KG1 (cell line): ENCODE data around the gene PEX14.

ENCODE experiments used
- DNase-seq: peaks from one replicate; lab custom pipeline; 2025; lab: John Stamatoyannopoulos, UW

PEX14 gene

DNA sequence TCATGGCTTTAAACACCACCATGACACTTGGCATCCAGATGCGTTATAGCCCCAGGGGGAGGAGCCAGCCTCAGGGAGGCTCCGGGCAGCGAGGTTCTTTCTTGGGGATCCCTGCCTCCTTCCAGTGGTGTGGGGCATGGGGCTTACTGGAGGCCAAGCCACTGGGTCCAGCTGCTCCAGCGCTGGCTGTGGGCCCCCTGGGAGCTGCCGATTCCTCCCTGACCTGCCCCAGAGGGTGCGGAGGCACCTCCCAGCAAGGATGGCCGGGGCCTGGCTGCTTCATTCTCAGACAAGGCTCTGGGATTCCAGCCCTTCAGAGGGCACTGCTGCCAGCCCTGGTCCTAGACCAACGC lies 159.3 kb downstream of the PEX14 start:
- no peak for DNase-seq

DNA sequence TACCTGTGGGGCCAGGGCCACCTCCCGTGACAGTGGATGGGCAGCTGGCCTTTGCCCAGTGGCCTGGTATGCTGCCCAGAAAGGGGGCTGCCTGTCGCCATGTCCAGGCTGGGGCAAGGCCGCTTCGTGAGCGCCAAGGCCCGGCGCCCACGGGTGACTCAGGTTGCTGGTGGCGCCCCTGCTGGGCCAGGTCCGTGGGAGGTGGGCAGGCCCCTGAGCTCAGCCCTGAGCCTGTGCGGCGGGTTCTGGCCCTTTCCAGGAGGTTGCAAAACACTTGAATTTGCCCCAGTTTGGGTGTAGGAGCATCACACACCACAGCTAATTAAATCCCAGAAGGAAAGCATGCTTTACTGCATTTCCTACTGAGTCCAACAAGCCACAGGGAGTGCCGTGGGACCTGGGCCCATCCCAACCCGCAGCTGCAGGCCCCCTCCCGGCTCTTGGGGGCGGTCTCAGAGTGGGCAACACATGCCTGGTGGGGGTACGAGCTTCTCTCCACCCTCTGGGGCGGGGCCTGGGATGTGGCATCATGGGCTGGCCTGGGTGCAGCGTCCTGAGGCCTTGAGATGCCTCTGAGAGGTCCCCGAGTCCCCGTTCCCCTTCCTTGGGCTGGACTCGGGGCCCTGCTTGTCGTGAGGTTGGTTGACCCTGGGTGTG lies 159.8 kb downstream of the PEX14 start:
- no peak for DNase-seq

DNA sequence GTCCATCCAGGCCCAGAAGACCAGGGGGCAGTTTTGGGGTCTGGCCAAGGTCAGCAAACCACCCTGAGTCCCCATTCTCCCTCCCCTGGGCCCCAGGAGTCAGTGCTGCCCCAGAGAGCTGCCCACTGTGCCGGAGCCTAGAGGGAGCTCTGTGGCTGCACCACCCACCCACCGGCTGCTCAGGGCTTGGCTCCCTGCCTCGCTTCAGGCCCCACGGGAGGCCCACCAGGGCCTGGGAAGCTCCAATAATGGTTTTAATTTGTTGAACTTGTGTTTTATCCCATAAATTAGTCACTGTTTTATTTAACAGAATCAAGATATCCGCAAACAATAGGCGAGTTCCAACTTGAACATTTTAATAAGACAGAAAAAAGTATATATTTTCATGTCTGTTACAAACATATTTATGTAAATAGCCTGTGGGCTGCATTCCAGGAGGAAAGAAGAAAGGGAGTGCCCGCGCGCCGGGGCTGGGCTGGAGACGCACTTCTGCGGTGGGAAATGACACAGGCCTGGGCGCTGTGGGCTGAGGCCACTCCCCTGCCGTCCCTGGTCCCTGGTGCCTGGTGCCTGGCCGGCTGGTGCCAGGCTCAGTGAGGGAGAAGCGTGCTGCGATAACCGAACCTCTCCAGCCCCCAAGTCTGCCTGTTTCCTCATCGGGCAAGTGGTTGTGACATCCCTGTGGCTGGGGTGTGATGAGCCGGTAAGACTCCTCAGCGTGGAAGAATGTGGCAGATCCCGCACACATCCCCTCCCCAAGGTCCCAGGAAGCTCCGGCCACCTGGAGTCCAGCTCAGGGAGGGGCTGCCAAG lies 160.5 kb downstream of the PEX14 start:
- no peak for DNase-seq

DNA sequence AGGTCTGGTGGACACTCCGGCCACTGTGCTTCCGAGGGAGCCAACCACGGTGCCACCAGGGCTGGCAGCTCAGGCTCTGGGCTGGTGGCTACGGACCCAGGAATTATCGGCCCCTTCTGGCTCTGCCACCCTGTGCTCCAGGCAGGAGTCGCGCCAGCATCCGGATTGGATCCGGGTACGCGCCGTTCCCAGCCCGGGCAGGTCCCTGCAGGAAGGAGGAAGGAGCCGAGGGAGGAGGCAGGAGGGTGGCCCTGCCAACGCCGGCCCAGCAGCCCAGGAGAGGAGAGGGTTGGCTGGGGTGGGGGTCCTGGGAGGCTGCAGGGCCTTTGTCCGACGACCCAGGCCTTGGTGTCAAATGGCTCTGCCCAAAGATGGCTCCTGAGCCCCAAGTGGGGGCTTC lies 161.2 kb downstream of the PEX14 start:
- DNase-seq = no peak

DNA sequence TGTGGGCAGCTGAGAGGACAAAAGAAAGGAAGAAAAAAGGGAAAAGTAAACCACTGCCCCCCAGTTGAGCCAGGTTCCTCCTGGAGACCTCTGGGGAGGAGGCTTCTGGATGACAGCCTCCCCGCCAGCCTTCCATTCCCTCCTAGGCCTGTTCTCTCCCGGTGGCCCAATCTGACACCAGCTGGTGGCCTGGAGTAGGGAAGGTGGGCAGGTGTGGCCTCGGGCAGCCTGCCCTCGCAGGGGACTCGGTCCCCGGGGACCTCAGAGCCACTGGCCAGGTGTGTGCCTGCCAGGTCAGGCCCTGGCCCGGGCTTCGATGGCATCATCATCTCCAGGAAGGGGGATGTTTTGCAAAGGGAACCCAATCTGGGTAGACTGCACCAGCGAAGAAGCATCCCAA lies 162.7 kb downstream of the PEX14 start:
- DNase-seq = no peak

DNA sequence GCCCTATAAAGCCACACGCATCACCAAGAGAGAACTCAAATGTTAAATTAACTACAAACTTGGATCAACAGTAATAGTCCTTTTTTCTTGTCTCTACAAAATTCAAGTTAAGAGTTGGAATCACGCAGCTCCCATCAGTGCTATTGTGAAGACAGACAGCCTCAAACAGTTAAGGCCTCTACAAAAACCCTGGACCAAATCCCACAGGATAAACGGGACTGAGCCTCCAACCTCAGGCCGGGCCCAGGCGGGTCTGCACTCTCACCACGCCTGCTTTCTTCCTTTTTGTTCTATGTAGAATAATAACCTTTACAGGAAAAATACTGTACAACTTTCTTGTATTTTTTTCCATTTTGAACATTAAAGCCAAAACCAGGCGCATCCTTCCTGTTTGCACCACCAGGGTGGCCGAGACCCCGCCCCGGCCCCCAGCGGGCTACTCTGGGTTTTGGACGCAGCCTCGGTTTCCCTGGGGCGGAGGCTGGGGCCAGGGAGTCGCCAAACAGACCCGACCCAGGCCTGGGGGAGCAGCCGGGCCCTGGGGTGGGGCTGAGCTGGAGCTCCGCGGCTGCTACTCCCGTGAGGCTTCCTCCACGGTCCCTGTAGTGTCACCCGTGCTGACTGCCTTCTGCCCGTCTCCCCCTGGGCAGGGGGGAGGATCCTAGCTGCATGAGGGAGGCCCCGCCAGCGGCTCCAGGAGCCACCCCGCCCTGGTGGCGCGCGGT lies 163.2 kb downstream of the PEX14 start:
- no peak for DNase-seq

DNA sequence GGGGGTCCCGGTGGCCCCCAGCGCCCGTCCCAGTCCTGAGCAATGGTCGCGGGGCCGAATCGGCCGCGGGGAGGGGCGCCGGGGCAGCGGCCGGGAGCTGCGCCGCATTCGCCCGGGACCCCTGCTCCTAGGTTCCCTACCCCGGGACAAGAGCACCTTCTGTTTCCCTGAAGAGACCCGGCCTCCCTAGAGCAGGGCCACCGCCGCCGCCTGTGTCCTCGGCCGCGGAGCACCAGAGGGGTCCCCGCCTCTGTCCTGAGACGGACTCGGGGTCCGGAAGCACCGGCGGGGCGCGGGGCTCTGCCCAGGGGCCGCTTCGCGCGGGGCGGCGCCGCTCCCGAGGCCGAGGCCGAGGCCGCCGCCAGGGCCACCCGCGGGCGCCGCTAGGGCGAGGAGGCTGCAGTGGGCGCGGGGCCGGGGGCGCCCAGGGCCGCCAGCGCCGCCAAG lies 163.8 kb downstream of the PEX14 start:
- DNase-seq = no peak

DNA sequence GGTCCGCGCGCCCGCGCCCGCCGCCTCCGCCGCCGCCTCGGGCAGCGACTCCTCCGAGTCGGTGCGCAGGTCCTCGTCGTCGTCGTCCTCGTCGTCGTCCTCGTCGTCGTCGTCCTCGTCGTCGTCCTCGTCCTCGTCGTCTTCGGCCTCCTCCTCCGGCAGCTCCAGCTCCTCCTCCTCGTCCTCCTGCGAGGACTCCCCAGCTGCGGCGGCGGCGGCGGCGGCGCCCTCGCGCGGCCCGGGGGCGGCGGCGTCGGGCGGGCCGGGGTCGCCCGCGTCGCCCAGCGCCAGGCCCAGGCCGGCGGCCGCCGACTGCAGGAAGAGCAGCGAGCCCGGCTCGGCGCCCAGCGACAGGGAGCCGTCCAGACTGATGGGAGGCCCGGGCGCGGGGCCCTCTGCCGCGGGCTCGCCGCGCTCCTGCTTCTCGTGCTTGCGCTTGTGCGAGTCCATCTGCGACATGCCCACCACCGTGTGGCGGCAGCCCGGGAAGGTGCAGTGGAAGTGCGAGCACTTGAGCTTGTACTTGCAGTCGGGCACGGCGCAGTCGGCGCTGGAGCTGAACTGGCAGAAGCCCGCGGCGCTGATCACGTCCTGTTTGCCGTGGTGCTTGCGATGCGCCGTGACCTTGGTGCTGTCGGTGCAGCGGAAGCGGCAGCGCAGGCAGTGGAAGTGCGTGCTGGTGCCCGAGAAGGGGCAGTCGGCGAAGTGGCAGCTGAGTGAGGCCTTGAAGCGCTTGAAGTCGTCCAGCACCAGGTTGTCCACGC lies 164.4 kb downstream of the PEX14 start:
- no peak for DNase-seq

DNA sequence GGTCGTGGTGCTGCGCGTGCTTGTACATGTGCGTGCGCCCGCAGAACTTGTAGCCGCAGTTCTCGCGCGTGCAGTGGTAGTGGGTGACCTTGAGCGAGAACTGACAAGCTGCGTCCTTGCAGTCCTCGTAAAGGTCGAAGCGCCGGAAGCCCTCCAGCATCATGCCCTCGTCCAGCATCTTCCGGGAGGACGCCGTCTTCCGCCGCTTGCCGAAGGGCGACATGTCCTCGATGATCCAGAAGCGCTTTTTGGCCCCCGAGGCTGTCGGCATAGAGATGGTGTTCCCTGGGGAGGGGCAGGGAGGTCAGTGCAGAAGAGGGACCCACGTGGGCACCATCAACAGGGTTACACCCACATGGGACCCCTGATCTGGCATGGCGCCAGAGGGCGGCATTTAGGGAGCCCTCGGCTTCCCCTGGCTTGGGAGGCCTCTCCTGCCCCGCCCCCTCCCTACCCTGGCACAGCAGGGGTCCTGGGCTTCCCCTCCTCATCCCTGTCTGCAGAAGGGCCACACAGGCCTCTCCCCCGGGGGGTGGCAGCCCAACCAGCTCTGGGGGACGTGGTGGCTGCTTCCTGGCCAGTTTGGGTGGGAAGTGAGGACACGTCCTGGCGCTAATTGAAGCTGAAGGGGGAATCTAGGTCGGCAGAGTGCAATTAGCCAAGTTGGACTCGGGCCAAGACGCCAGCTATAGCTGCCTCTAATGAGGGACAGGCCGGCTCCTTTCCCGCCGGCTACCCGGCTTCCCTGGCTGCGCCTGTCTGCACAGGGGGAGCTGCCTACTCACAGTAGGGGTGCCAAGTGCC lies 165.2 kb downstream of the PEX14 start:
- no peak for DNase-seq

DNA sequence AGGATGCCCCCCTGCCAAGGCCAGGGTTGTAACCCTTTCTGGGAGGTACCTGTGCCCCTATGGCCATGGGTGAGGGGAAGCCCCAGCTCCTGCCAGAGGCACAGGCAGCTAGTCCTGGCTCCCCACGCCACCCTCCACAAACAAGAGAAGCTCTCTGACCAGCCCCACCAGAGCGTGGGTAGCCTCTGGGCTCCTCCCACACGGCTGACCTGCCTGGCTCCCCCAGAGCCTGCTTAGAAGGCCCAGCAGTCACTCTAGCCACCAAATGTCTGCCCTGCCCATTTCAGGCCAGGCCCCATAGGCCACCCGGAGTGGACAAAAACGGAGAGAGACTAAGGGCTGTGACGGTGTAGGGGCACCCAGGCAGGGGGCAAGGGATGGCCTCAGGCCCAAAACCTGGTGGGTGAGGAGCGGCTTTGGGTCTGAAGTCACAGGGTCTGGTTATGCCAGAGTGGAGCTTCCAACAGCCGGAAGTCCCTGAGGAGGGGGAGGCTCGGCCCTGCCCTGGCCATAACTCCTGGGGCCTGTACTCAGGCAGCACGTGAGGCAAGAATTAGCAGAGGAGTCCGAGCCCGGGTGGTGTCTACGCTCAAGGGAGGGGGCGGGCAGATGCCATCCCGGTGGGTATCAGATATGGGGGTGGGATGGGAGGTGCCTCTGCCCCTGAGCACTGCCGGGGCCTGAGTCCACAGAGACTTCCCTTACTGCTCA lies 166.2 kb downstream of the PEX14 start:
- no peak for DNase-seq

DNA sequence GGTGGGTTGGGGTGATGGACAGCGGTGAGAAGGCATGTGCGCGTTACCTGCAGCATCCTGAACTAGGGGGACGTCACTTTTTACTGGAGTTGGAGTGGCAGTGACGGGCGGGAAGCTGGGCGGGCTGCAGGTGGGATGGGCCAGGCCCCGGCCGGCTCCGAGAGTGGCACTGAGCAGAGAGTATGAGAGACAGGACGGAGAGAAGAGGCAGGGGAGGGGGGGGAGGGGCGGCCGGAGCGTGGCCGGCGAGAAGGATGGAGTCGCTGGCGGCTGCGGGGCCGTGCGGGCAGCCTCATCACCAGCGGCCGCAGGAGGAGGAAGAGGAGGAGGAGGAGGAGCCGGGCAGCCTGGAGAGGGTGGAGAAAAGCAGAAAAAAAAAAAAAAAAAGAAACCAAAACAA lies 167.2 kb downstream of the PEX14 start:
- no peak for DNase-seq

DNA sequence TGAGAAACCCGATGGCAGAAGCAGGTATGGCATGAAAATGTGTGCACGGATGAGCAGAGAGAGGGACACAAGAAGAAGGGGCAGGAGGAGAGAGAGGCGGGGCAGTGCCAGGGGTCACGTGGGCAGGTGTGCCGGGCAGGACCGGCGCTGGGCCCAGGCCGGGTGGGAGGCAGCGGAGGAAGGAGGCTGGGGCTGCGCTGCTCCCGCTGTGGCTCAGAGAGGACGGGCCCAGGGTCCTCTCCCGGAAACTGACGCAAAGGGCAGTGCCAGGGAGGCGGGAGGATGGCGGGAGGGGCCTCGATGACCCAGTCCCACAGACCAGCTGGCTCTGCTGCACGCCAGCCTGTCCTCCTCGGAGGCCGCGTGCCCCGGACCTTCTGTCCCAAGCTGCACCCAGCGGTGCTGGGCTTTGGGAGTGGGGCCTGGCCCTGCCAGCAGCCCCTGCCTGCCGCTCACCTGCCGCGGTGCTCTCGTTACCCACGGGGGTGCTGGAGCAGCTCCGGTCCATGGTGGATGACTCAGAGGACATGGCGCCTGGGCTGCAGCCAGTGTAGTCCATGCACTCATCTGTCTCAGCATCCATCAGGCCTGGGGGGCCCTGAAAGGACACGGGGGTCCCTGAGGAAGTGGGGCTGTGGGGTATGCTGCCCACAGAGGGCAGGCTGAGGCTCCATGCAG lies 167.8 kb downstream of the PEX14 start:
- no peak for DNase-seq

DNA sequence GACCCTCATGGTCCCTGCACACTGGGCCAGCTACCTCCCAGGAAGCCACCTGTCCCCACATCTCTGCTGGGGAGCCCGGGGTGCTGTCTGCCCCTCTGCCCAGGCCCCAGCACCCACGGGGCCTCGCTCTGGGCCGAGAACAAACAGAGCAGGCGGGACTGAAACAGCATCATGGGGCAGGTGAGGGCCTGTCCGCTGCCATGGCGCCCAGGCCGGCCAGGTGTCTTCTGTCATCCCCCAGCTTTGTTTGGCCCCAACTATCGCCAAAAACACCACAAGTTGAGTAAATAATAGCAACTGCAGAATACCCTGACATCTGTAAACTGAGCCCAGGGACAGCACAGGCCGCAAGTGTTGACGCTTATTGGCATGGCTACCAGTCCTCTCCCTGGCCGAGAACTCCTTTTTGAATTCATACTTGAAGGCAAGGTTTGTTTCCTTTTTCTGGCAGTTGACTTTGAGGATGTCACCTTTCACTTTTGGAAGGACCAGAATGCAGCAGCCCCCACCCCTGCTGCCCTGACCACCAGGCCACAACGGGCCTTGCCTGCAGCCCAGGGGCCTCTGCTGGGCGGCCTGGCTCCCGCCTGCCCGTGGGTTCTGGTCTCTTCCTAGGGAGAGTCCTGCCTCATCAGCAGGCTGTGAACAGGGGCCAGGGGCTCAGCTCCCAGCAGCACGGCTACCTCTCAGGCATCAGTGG lies 169.0 kb downstream of the PEX14 start:
- no peak for DNase-seq

DNA sequence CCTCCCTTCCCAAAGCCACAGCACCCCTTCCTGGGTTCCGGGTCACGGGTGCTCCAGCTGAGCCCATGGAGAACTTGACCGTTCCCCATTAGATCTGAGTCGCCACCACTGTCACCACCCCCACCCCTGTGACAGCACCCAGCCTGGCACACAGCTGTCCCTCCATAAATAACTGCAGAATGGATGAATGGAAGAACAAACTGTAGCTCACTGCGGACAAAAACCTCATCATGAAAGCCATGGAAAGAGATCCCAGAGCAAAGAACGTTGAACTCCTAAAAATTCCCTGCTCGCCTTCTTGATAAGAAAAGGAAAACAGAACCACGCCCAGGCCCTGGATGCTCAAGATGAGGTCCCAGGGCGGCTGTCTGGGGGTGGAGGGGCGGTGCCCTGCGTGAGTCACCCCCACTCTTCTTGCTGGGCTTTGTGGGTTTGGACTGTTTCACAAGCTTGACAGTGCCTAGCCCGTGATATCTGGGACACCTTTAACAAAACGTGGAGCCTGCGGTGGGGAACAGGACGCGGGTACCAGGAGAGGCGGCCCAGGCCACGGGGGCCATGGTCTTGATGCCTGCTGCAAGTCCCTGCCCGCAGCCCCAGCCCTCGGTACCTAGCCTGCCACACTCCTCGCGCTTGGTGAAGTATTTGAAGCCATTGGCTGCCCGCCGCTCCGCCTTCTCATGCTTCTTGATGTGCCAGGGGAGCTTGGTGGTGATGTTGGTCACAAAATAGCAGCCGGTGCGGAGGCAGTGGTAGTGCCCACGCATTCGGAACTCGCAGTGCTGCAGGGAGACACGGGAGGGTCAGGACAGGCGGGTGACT lies 169.8 kb downstream of the PEX14 start:
- no peak for DNase-seq

DNA sequence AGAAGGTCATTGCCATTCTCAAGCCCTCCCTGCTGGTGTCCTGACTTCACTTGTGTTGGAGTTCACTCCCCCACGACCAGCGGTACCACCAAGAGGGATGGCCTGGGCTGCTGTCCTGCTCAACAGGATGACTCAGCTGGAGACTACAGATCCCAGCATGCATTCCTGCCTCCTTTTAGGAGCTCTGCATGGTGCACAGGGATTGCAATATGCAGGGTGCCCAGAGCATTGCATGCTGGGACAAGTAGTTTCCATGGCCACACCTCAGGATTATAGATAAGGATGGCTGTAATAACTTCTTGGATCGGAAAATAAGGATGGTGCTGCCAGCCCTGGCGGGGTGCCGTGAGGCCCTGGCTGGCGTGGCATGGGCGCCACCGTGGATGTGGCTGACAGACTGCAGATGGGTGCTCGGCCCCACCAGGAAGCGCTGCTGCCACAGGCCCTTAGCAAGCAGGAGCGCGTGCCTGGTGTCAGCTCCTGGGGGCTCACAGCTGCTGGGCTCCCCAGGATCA lies 171.7 kb downstream of the PEX14 start:
- no peak for DNase-seq

DNA sequence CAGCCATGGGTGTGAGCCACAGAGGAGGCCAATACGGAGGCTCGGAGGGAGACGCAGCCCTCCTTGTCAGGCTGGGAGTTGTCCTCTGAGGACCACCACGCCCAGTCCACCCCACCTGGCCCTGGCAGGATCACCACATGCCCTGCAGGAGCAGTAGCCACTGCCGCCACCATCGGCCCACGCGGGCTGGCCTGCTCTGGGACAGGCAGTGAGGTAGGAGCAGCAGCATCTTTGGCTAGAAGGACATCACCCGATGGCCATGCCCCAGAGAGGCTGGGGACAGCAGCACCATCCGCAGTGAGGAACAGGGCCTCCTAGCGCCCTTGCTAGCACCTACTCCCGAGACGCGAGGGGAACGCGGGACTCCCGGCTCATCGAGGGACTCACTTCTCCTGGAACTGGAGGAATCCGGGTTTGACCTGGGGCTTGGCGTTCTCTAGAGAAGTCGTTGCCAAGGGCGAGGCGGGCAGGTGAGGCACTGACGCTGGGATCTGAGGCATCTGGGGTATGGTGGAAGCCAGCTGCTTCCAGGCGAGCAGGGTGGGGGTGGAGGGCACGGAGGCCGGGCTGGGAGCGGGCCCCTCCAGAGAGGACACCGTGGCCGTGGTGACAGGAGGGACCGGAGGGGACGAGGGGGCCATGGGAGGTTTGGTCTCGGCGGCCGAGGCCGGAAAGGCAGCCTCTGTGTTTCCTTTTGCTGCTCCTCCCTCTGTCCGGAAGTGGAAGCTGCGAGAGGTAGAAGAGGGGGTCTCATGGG lies 172.8 kb downstream of the PEX14 start:
- DNase-seq = no peak

DNA sequence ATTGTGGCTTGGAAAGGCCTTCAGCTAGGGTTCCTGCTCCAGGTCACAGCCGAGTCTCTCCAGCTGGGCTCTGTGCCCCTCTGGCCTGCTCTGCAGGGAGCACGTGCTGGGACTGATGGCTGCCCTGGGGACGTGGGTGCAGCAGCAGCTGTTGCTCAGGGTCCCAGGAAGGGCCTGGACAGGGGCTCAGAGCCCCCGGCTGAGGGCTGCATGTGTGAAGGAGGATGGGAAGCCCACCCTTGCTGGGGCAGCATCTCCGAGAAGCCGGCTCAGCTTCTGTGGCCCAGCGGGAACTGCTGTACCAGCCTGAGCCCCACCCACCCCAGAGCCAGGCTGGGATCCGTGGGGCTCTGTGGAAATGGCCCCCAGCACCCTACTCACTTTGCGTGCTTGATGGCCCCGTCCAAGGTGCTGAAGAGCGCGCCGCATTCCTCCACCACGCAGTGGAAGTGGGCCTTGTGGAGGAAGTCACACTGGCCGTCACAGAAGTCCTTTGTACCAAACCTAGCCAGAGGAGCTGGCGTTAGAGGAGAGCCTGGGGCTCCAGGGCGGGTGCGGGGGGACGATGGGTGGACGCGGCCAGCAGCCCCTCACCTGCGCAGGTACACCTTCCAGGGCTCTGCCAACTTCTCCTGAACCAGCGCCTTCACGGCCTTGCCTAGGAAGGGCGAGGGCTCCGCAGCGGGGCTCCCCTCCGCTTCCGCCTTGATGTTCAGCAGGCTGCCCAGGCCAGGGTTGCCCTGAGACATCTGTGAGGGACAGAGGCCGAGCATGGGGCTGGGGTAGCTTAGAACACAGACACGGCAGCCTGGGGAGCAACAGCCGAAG lies 174.2 kb downstream of the PEX14 start:
- no peak for DNase-seq
